Measurements from ENCODE around the gene CDH3. TPM values are rescaled to one million over a fixed set of nuclear protein-coding genes. Genes with fewer than 3 reads are reported as not detected.

CDH3 gene
- total RNA-seq, 1 donor from 2014 or later, result not detected

- Histone ChIP-seq H3K4me3 (ENCODE audit: low read length in 3 of 3) (no peak overlapping the region), H3K4me1 (ENCODE audit: control insufficient read depth in 3 of 3, insufficient read depth in 3 of 3, low read length in 3 of 3) (no peaks in the 10 kb centered on the region), H3K9ac (ENCODE audit: low read depth in 1 of 3, low read length in 3 of 3) (no peak overlapping the region), H3K9me3 (ENCODE audit: control insufficient read depth in 3 of 3, low read length in 3 of 3) (no peaks in the 10 kb centered on the region), H3K27ac (ENCODE audit: low read depth, low read length) (no peak overlapping the region), H3K36me3 (ENCODE audit: control insufficient read depth in 3 of 3, insufficient read depth in 3 of 3, low read length in 3 of 3) (no peaks in the 10 kb centered on the region), H3K27me3 (ENCODE audit: control insufficient read depth in 3 of 3, insufficient read depth in 3 of 3, low read length in 3 of 3) (peaks cover 2 to 18% (median 6%) of the 10 kb centered on the region in 3 donors)
Measured at GRCh38 chr16:68660359-68660795, 15.3 kb downstream of the CDH3 start.

DNA sequence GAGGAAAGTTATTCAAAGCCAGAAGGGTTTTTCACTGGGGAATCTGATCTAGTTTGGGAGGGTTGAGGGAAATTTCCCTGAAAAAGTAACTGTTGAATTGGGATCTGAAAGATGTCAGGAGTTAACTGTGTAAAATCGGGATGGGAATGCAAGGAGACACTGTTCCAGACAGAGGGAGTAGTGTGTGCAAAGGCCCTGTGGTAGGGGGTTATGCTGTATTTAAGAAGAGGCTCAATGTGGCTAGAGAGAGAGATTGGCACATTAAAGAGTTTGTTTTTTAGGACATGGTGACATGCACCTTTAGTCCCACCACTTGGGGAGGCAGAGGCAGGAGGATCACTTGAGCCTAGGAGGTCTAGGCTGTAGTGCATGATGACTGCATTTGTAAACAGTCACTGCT lies 16.9 kb downstream of the CDH3 start:
- H3K9me3 ChIP-seq (ENCODE audit: control insufficient read depth in 3 of 3, low read length in 3 of 3), result no peaks in the 10 kb centered on the region
- H3K4me1 ChIP-seq (ENCODE audit: control insufficient read depth in 3 of 3, insufficient read depth in 3 of 3, low read length in 3 of 3), result no peaks in the 10 kb centered on the region
- H3K4me3 ChIP-seq (ENCODE audit: low read length in 3 of 3), result no peak overlapping the region

DNA sequence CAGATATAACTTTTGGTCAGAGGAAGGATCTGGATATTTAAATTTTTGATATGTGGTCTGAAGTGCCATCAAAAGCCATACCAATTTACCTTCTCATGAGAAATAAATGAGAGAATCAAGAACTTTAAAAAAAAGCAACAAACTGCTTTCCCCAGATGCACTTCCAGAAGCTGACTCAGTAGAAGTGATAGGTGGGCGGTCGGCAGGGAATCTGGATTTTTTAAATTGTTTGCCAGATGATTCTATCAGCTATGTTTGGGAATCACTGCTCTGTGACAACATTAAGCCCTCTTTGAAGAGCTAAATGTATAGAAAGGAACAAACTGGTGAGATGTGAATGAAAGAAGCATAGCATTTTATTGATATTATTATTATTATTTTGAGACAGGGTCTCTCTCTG lies 19.2 kb downstream of the CDH3 start:
- Histone ChIP-seq H3K4me3 (ENCODE audit: low read length in 3 of 3) (no peak overlapping the region), H3K27ac (ENCODE audit: low read depth, low read length) (no peak overlapping the region), H3K4me1 (ENCODE audit: control insufficient read depth in 3 of 3, insufficient read depth in 3 of 3, low read length in 3 of 3) (no peaks in the 10 kb centered on the region), H3K27me3 (ENCODE audit: control insufficient read depth in 3 of 3, insufficient read depth in 3 of 3, low read length in 3 of 3) (no peaks in the 10 kb centered on the region), H3K9ac (ENCODE audit: low read depth in 1 of 3, low read length in 3 of 3) (no peak overlapping the region), H3K9me3 (ENCODE audit: control insufficient read depth in 3 of 3, low read length in 3 of 3) (no peaks in the 10 kb centered on the region), H3K36me3 (ENCODE audit: control insufficient read depth in 3 of 3, insufficient read depth in 3 of 3, low read length in 3 of 3) (no peaks in the 10 kb centered on the region)

More for the DNA sequence above, 16.9 kb downstream of the CDH3 start:
- no peaks in the 10 kb centered on the region for H3K36me3 ChIP-seq (ENCODE audit: control insufficient read depth in 3 of 3, insufficient read depth in 3 of 3, low read length in 3 of 3)
- no peak overlapping the region for H3K9ac ChIP-seq (ENCODE audit: low read depth in 1 of 3, low read length in 3 of 3)
- H3K27ac ChIP-seq (ENCODE audit: low read depth, low read length), result no peak overlapping the region
- H3K27me3 ChIP-seq (ENCODE audit: control insufficient read depth in 3 of 3, insufficient read depth in 3 of 3, low read length in 3 of 3), result peaks cover 0 to 8% (median 0%) of the 10 kb centered on the region in 3 donors

- H3K4me1 ChIP-seq (ENCODE audit: control insufficient read depth in 3 of 3, insufficient read depth in 3 of 3, low read length in 3 of 3), result no peaks in the 10 kb centered on the region
- no peak overlapping the region for H3K4me3 ChIP-seq (ENCODE audit: low read length in 3 of 3)
- H3K27me3 ChIP-seq (ENCODE audit: control insufficient read depth in 3 of 3, insufficient read depth in 3 of 3, low read length in 3 of 3), result no peaks in the 10 kb centered on the region
Measured at GRCh38 chr16:68665501-68665900, 20.4 kb downstream of the CDH3 start.

DNA sequence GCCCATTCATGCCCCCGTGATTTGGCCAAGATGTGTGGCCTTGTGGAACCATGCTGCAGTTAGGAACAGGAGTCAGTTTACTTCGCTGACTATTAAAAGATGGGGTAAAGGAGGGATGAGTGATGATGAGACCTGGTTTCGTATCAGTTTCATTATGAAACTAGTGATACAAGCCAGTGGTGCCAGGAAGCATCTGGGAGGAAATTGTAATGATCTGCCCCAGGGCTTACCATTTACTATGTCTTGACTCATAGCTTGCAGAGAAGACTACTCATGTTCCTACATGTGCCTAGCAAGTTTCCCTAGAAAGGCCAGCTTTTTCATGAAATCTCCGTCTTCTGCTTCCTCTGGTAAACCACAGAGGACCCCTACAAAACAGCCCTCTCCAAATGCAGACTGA lies 23.2 kb downstream of the CDH3 start:
- Histone ChIP-seq H3K9me3 (ENCODE audit: control insufficient read depth in 3 of 3, low read length in 3 of 3) (no peaks in the 10 kb centered on the region), H3K9ac (ENCODE audit: low read depth in 1 of 3, low read length in 3 of 3) (no peak overlapping the region), H3K36me3 (ENCODE audit: control insufficient read depth in 3 of 3, insufficient read depth in 3 of 3, low read length in 3 of 3) (no peaks in the 10 kb centered on the region), H3K27me3 (ENCODE audit: control insufficient read depth in 3 of 3, insufficient read depth in 3 of 3, low read length in 3 of 3) (no peaks in the 10 kb centered on the region), H3K4me3 (ENCODE audit: low read length in 3 of 3) (no peak overlapping the region), H3K4me1 (ENCODE audit: control insufficient read depth in 3 of 3, insufficient read depth in 3 of 3, low read length in 3 of 3) (no peaks in the 10 kb centered on the region), H3K27ac (ENCODE audit: low read depth, low read length) (no peak overlapping the region)

More at GRCh38 chr16:68665501-68665900, 20.4 kb downstream of the CDH3 start:
- H3K9me3 ChIP-seq (ENCODE audit: control insufficient read depth in 3 of 3, low read length in 3 of 3), result no peaks in the 10 kb centered on the region
- no peaks in the 10 kb centered on the region for H3K36me3 ChIP-seq (ENCODE audit: control insufficient read depth in 3 of 3, insufficient read depth in 3 of 3, low read length in 3 of 3)
- H3K9ac ChIP-seq (ENCODE audit: low read depth in 1 of 3, low read length in 3 of 3), result no peak overlapping the region
- H3K27ac ChIP-seq (ENCODE audit: low read depth, low read length), result no peak overlapping the region

DNA sequence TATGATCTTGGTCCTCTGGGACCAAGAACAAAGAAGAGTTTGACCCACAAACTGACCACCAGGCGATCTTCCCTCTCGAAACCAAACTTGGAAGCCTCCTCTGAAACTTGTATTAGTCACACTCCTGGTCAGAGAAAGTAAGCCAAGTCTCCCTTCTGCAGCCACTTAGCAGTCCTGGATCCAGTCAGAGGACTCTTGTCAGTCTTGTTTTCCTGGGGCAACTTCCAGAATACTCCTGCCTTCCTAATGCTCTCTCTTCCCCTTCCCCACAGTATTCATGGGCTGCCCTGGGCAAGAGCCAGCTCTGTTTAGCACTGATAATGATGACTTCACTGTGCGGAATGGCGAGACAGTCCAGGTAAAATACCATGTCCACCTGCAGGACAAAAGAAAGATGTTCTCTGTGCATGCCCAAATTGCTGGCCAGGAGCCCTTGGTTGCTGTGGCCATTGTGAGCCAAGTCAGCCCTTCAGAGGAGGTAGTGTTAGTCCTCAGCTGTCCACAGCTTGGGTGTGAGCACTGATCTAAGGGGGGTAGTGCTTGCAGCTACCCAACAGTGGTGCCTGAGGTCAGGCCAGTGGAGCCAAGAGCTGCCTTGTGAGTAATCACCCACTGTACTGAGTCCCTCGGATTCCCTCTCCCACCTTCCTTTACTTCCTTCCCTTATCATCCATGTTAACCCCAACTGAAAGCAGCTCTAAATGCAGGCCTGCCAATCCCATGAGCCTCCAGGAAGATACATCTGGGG lies 31.2 kb downstream of the CDH3 start:
- Histone ChIP-seq H3K9ac (ENCODE audit: low read depth in 1 of 3, low read length in 3 of 3) (no peak overlapping the region), H3K27me3 (ENCODE audit: control insufficient read depth in 3 of 3, insufficient read depth in 3 of 3, low read length in 3 of 3) (no peaks in the 10 kb centered on the region), H3K36me3 (ENCODE audit: control insufficient read depth in 3 of 3, insufficient read depth in 3 of 3, low read length in 3 of 3) (no peaks in the 10 kb centered on the region), H3K4me3 (ENCODE audit: low read length in 3 of 3) (no peak overlapping the region), H3K27ac (ENCODE audit: low read depth, low read length) (no peak overlapping the region), H3K9me3 (ENCODE audit: control insufficient read depth in 3 of 3, low read length in 3 of 3) (peaks cover 2 to 3% (median 2%) of the 10 kb centered on the region in 3 donors), H3K4me1 (ENCODE audit: control insufficient read depth in 3 of 3, insufficient read depth in 3 of 3, low read length in 3 of 3) (no peaks in the 10 kb centered on the region)

GRCh38 chr16:68681038-68681437 lies 35.9 kb downstream of the CDH3 start:
- no peak overlapping the region for H3K9ac ChIP-seq (ENCODE audit: low read depth in 1 of 3, low read length in 3 of 3)
- H3K4me1 ChIP-seq (ENCODE audit: control insufficient read depth in 3 of 3, insufficient read depth in 3 of 3, low read length in 3 of 3), result no peaks in the 10 kb centered on the region
- H3K4me3 ChIP-seq (ENCODE audit: low read length in 3 of 3), result no peak overlapping the region
- no peak overlapping the region for H3K27ac ChIP-seq (ENCODE audit: low read depth, low read length)
- H3K36me3 ChIP-seq (ENCODE audit: control insufficient read depth in 3 of 3, insufficient read depth in 3 of 3, low read length in 3 of 3), result no peaks in the 10 kb centered on the region
- no peaks in the 10 kb centered on the region for H3K27me3 ChIP-seq (ENCODE audit: control insufficient read depth in 3 of 3, insufficient read depth in 3 of 3, low read length in 3 of 3)
- peaks cover 0 to 3% (median 2%) of the 10 kb centered on the region in 3 donors for H3K9me3 ChIP-seq (ENCODE audit: control insufficient read depth in 3 of 3, low read length in 3 of 3)

DNA sequence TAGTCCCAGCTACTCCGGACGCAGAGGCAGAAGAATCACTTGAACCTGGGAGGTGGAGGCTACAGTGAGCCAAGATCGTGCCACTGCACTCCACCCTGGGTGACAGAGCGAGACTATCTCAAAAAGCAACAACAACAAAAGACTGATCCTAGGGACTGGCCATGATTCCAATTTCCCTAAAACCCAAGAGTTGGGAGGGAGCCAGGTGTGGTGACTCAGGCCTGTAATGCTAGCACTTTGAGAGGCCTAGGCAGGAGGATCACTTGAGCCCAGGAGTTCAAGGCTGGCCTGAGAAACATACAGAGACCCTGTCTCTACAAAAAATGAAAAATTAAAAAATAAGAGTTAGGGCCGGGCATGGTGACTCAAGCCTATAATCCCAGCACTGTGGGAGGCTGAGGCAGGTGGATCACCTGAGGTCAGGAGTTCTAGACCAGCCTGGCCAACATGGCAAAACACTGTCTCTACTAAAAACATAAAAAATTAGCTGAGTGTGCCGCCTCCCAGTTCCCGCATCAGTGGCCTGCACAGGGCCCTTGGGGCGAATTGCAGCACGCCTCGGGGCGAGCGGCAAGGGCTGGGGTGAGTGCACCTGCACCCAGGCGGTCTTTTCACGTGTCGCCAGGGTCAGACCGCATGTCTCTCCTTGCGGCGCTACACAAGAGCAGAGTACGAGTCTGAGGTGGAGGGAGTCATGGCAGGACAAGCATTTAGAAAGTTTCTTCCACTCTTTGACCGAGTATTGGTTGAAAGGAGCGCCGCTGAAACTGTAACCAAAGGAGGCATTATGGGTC lies 40.8 kb downstream of the CDH3 start:
- Histone ChIP-seq H3K27ac (ENCODE audit: low read depth, low read length) (no peak overlapping the region), H3K4me1 (ENCODE audit: control insufficient read depth in 3 of 3, insufficient read depth in 3 of 3, low read length in 3 of 3) (no peaks in the 10 kb centered on the region), H3K9me3 (ENCODE audit: control insufficient read depth in 3 of 3, low read length in 3 of 3) (peaks cover 0 to 1% (median 0%) of the 10 kb centered on the region in 3 donors), H3K27me3 (ENCODE audit: control insufficient read depth in 3 of 3, insufficient read depth in 3 of 3, low read length in 3 of 3) (no peaks in the 10 kb centered on the region), H3K9ac (ENCODE audit: low read depth in 1 of 3, low read length in 3 of 3) (no peak overlapping the region), H3K4me3 (ENCODE audit: low read length in 3 of 3) (no peak overlapping the region), H3K36me3 (ENCODE audit: control insufficient read depth in 3 of 3, insufficient read depth in 3 of 3, low read length in 3 of 3) (no peaks in the 10 kb centered on the region)

GRCh38 chr16:68686905-68687304 lies 41.8 kb downstream of the CDH3 start:
- Histone ChIP-seq H3K4me3 (ENCODE audit: low read length in 3 of 3) (no peak overlapping the region), H3K36me3 (ENCODE audit: control insufficient read depth in 3 of 3, insufficient read depth in 3 of 3, low read length in 3 of 3) (no peaks in the 10 kb centered on the region), H3K4me1 (ENCODE audit: control insufficient read depth in 3 of 3, insufficient read depth in 3 of 3, low read length in 3 of 3) (no peaks in the 10 kb centered on the region), H3K27ac (ENCODE audit: low read depth, low read length) (no peak overlapping the region), H3K9me3 (ENCODE audit: control insufficient read depth in 3 of 3, low read length in 3 of 3) (no peaks in the 10 kb centered on the region), H3K27me3 (ENCODE audit: control insufficient read depth in 3 of 3, insufficient read depth in 3 of 3, low read length in 3 of 3) (no peaks in the 10 kb centered on the region), H3K9ac (ENCODE audit: low read depth in 1 of 3, low read length in 3 of 3) (no peak overlapping the region)

GRCh38 chr16:68689921-68690320 lies 44.8 kb downstream of the CDH3 start:
- no peaks in the 10 kb centered on the region for H3K36me3 ChIP-seq (ENCODE audit: control insufficient read depth in 3 of 3, insufficient read depth in 3 of 3, low read length in 3 of 3)
- no peak overlapping the region for H3K4me3 ChIP-seq (ENCODE audit: low read length in 3 of 3)
- no peak overlapping the region for H3K27ac ChIP-seq (ENCODE audit: low read depth, low read length)
- H3K4me1 ChIP-seq (ENCODE audit: control insufficient read depth in 3 of 3, insufficient read depth in 3 of 3, low read length in 3 of 3), result no peaks in the 10 kb centered on the region
- H3K27me3 ChIP-seq (ENCODE audit: control insufficient read depth in 3 of 3, insufficient read depth in 3 of 3, low read length in 3 of 3), result no peaks in the 10 kb centered on the region
- no peaks in the 10 kb centered on the region for H3K9me3 ChIP-seq (ENCODE audit: control insufficient read depth in 3 of 3, low read length in 3 of 3)
- no peak overlapping the region for H3K9ac ChIP-seq (ENCODE audit: low read depth in 1 of 3, low read length in 3 of 3)

All from skeletal muscle tissue (tissue), 4 donors.